Mesenchymal stem cell (in vitro differentiated cells and primary cell): ENCODE data around the gene FBXW2.

Source experiments
- DNase-seq: peaks from one replicate; pipeline ENCODE4 v3.0.0-alpha.2; 2013
- H2AFZ ChIP-seq: one replicate; pipeline ENCODE4 v1.6.1; 2013; ENCODE audit warnings: low read depth, mild to moderate bottlenecking, control low read depth, inconsistent platforms, low read length, moderate library complexity
- H2AK5ac ChIP-seq: 2 replicates; pipeline ENCODE4 v1.6.1; 2013; ENCODE audit warnings: low read length, moderate library complexity, mild to moderate bottlenecking, inconsistent platforms; ENCODE audit not compliant: severe bottlenecking
- H2BK120ac ChIP-seq: one replicate; pipeline ENCODE4 v1.6.1; 2013; ENCODE audit warnings: low read depth, mild to moderate bottlenecking, inconsistent platforms, low read length, moderate library complexity
- H2BK12ac ChIP-seq, 2 experiments: one replicate each; pipeline ENCODE4 v1.6.1; 2013; ENCODE audit warnings: inconsistent platforms in 2 of 2, low read length in 2 of 2, mild to moderate bottlenecking in 2 of 2, moderate library complexity in 2 of 2, control low read depth in 1 of 2
- H2BK15ac ChIP-seq: one replicate; pipeline ENCODE4 v1.6.1; 2013; ENCODE audit warnings: mild to moderate bottlenecking, low read depth, inconsistent platforms; ENCODE audit not compliant: poor library complexity, severe bottlenecking
- H2BK5ac ChIP-seq: 2 replicates; pipeline ENCODE4 v1.6.1; 2013; ENCODE audit warnings: low read depth, mild to moderate bottlenecking, low read length, control low read depth, inconsistent platforms; ENCODE audit not compliant: poor library complexity, severe bottlenecking
- H3K14ac ChIP-seq, 2 experiments: one replicate each; pipeline ENCODE4 v1.6.1; 2013; ENCODE audit warnings: inconsistent platforms in 2 of 2, low read length in 2 of 2, control low read depth in 1 of 2, mild to moderate bottlenecking in 1 of 2, moderate library complexity in 1 of 2
- H3K18ac ChIP-seq, 2 experiments: one replicate each; pipeline ENCODE4 v1.6.1; 2013; ENCODE audit warnings: inconsistent platforms in 2 of 2, low read length in 2 of 2, control low read depth in 1 of 2, low read depth in 1 of 2, mild to moderate bottlenecking in 1 of 2
- H3K23ac ChIP-seq, 2 experiments: one replicate each; pipeline ENCODE4 v1.6.1; 2013; ENCODE audit warnings: inconsistent platforms in 2 of 2, low read length in 2 of 2, mild to moderate bottlenecking in 2 of 2, moderate library complexity in 2 of 2, control low read depth in 1 of 2
- H3K27ac ChIP-seq: 2 replicates; pipeline ENCODE4 v1.5.1; 2013; ENCODE audit warnings: mild to moderate bottlenecking, moderate library complexity, low read length, control low read depth, inconsistent platforms; ENCODE audit not compliant: poor library complexity, severe bottlenecking
- H3K27me3 ChIP-seq, 2 experiments: 2 replicates each; pipeline versions ENCODE4 v1.6.1 to v1.7.0; 2013; ENCODE audit warnings: low read length in 2 of 2, mild to moderate bottlenecking in 2 of 2, moderate library complexity in 2 of 2, control low read depth in 1 of 2, inconsistent platforms in 1 of 2; ENCODE audit not compliant: control insufficient read depth in 1 of 2, insufficient read depth in 1 of 2
- H3K36me3 ChIP-seq, 2 experiments: 2 replicates each; pipeline versions ENCODE4 v1.6.1 to v1.7.0; 2013; ENCODE audit warnings: low read length in 2 of 2, control low read depth in 1 of 2, inconsistent platforms in 1 of 2, low read depth in 1 of 2, mild to moderate bottlenecking in 1 of 2; ENCODE audit not compliant: insufficient read depth in 2 of 2, control insufficient read depth in 1 of 2
- H3K4ac ChIP-seq, 2 experiments: one replicate each; pipeline ENCODE4 v1.6.1; 2013; ENCODE audit warnings: inconsistent platforms in 2 of 2, low read length in 2 of 2, mild to moderate bottlenecking in 2 of 2, moderate library complexity in 2 of 2, control low read depth in 1 of 2, low read depth in 1 of 2
- H3K4me1 ChIP-seq: 2 replicates; pipeline ENCODE4 v1.6.1; 2013; ENCODE audit warnings: low read depth, low read length, control low read depth; ENCODE audit not compliant: control insufficient read depth, insufficient read depth
- H3K4me2 ChIP-seq: 2 replicates; pipeline ENCODE4 v1.6.1; 2013; ENCODE audit warnings: low read length, mild to moderate bottlenecking, inconsistent platforms; ENCODE audit not compliant: poor library complexity, severe bottlenecking
- H3K4me3 ChIP-seq, 2 experiments: 2 replicates each; pipeline versions ENCODE4 v1.5.1 to v1.7.0; 2013; ENCODE audit warnings: low read length in 2 of 2, mild to moderate bottlenecking in 2 of 2, control low read depth in 1 of 2, low read depth in 1 of 2; ENCODE audit not compliant: insufficient read depth in 1 of 2
- H3K79me1 ChIP-seq: replicated peaks from 2 replicates; pipeline ENCODE4 v1.6.1; 2013; ENCODE audit warnings: mild to moderate bottlenecking, control low read depth, low read length, inconsistent platforms; ENCODE audit not compliant: poor library complexity, severe bottlenecking
- H3K9ac ChIP-seq: 2 replicates; pipeline ENCODE4 v1.7.0; 2013; ENCODE audit warnings: mild to moderate bottlenecking, low read length, moderate library complexity
- H3K9me3 ChIP-seq: 2 replicates; pipeline ENCODE4 v1.7.0; 2013; ENCODE audit warnings: mild to moderate bottlenecking, low read length; ENCODE audit not compliant: control insufficient read depth
- H4K8ac ChIP-seq: one replicate; pipeline ENCODE4 v1.6.1; 2013; ENCODE audit warnings: inconsistent platforms, mild to moderate bottlenecking, low read length, moderate library complexity
- H4K91ac ChIP-seq: one replicate; pipeline ENCODE4 v1.6.1; 2013; ENCODE audit warnings: mild to moderate bottlenecking, low read length, inconsistent platforms
- WGBS: methylation state at CpG from one replicate; pipeline ENCODE4 v1.1.7; 2013; ENCODE audit warnings: mixed read lengths; 5-methylcytosine and 5-hydroxymethylcytosine counted together

FBXW2 gene

GRCh38 chr9:120759755-120760400, 33.3 kb downstream of the FBXW2 start:
- Histone ChIP-seq H3K9me3 (no peaks in the 10 kb centered on the region), H2BK15ac (no peak overlapping the region)

GRCh38 chr9:120758544-120758943, 34.7 kb downstream of the FBXW2 start:
- whole genome bisulfite sequencing = 100% methylated on average over 3 of the region's 3 CpGs

More at GRCh38 chr9:120759755-120760400, 33.3 kb downstream of the FBXW2 start:
- no peak overlapping the region for H2AFZ ChIP-seq
- no peak overlapping the region for H3K4me2 ChIP-seq
- no peak overlapping the region for H4K91ac ChIP-seq
- H2BK12ac ChIP-seq = no peak overlapping the region
- H3K27me3 ChIP-seq = no peaks in the 10 kb centered on the region
- H2BK5ac ChIP-seq = no peak overlapping the region
- no peak overlapping the region for H3K14ac ChIP-seq
- H3K36me3 ChIP-seq = peaks cover 9 to 59% of the 10 kb centered on the region in 2 experiments
- peaks cover 9% of the 10 kb centered on the region for H3K79me1 ChIP-seq
- H3K4ac ChIP-seq = no peak overlapping the region
- no peaks in the 10 kb centered on the region for H3K4me1 ChIP-seq
- no peak overlapping the region for H4K8ac ChIP-seq
- no peak overlapping the region for H2BK120ac ChIP-seq
- H3K23ac ChIP-seq = no peak overlapping the region
- H3K18ac ChIP-seq = no peak overlapping the region
- no peak overlapping the region for H3K9ac ChIP-seq
- H3K4me3 ChIP-seq = no peak overlapping the region
- no peak overlapping the region for H3K27ac ChIP-seq
- 96% methylated on average over 9 of the region's 9 CpGs for WGBS
- H2AK5ac ChIP-seq = no peak overlapping the region
- DNase-seq = no peak

GRCh38 chr9:120757026-120757913, 35.9 kb downstream of the FBXW2 start:
- WGBS = 100% methylated on average over 2 of the region's 6 CpGs
- no peak overlapping the region for H3K14ac ChIP-seq

More at GRCh38 chr9:120758544-120758943, 34.7 kb downstream of the FBXW2 start:
- no peaks in the 10 kb centered on the region for H3K9me3 ChIP-seq
- H3K4me3 ChIP-seq = no peak overlapping the region
- H3K4ac ChIP-seq = no peak overlapping the region
- no peak overlapping the region for H3K9ac ChIP-seq
- H3K23ac ChIP-seq = no peak overlapping the region
- peaks cover 2% of the 10 kb centered on the region for H3K79me1 ChIP-seq
- H3K36me3 ChIP-seq = peaks cover 3 to 45% of the 10 kb centered on the region in 2 experiments
- H3K4me2 ChIP-seq = no peak overlapping the region
- H2BK120ac ChIP-seq = no peak overlapping the region
- H2AK5ac ChIP-seq = no peak overlapping the region
- no peak overlapping the region for H4K8ac ChIP-seq
- no peak overlapping the region for H4K91ac ChIP-seq
- no peak overlapping the region for H2BK12ac ChIP-seq
- H3K14ac ChIP-seq = no peak overlapping the region
- no peaks in the 10 kb centered on the region for H3K4me1 ChIP-seq
- H3K27me3 ChIP-seq = no peaks in the 10 kb centered on the region
- no peak for DNase-seq
- no peak overlapping the region for H3K27ac ChIP-seq
- no peak overlapping the region for H3K18ac ChIP-seq
- no peak overlapping the region for H2AFZ ChIP-seq
- no peak overlapping the region for H2BK5ac ChIP-seq
- no peak overlapping the region for H2BK15ac ChIP-seq

GRCh38 chr9:120756531-120756930, 36.7 kb downstream of the FBXW2 start:
- Histone ChIP-seq H3K9ac (no peak overlapping the region), H2BK15ac (no peak overlapping the region), H2BK5ac (no peak overlapping the region), H3K4me3 (no peak overlapping the region), H3K27me3 (no peaks in the 10 kb centered on the region), H2BK12ac (no peak overlapping the region), H2BK120ac (no peak overlapping the region), H4K91ac (no peak overlapping the region), H4K8ac (no peak overlapping the region), H3K79me1 (peaks cover 2% of the 10 kb centered on the region), H2AFZ (no peak overlapping the region), H3K14ac (no peak overlapping the region), H3K4me2 (no peak overlapping the region), H3K9me3 (no peaks in the 10 kb centered on the region), H3K4me1 (no peaks in the 10 kb centered on the region), H2AK5ac (no peak overlapping the region), H3K18ac (no peak overlapping the region), H3K27ac (no peak overlapping the region), H3K23ac (no peak overlapping the region), H3K36me3 (peaks cover 0 to 29% of the 10 kb centered on the region in 2 experiments), H3K4ac (no peak overlapping the region)
- DNase-seq = no peak
- no CpG with 5 or more reads among the region's 1 CpG for WGBS

More at GRCh38 chr9:120757026-120757913, 35.9 kb downstream of the FBXW2 start:
- no peaks in the 10 kb centered on the region for H3K9me3 ChIP-seq
- H4K91ac ChIP-seq = no peak overlapping the region
- H2BK15ac ChIP-seq = no peak overlapping the region
- no peak overlapping the region for H3K4me2 ChIP-seq
- no peak overlapping the region for H3K23ac ChIP-seq
- no peak overlapping the region for H2BK12ac ChIP-seq
- peaks cover 3 to 33% of the 10 kb centered on the region in 2 experiments for H3K36me3 ChIP-seq
- no peak overlapping the region for H2BK120ac ChIP-seq
- H3K4ac ChIP-seq = no peak overlapping the region
- no peak overlapping the region for H2AFZ ChIP-seq
- no peak for DNase-seq
- no peak overlapping the region for H3K18ac ChIP-seq
- no peaks in the 10 kb centered on the region for H3K4me1 ChIP-seq
- H2BK5ac ChIP-seq = no peak overlapping the region
- H3K79me1 ChIP-seq = peaks cover 2% of the 10 kb centered on the region
- no peak overlapping the region for H4K8ac ChIP-seq
- no peak overlapping the region for H3K27ac ChIP-seq
- H3K27me3 ChIP-seq = no peaks in the 10 kb centered on the region
- no peak overlapping the region for H3K9ac ChIP-seq
- no peak overlapping the region for H3K4me3 ChIP-seq
- H2AK5ac ChIP-seq = no peak overlapping the region
